ENCODE measurements around the gene CELF5. TPM values are rescaled to one million over a fixed set of nuclear protein-coding genes. Genes with fewer than 3 reads are reported as not detected.
"Not testable (repeated sequence)": the region's sequence is repeated elsewhere in the genome, so short reads cannot be mapped to it uniquely, and the experiment has no call there.

Gene CELF5
- total RNA-seq, 2 donors from 2014 or later: 2.6 to 3.5 TPM

- Histone ChIP-seq H3K9me3 (ENCODE audit: control insufficient read depth, low read length) (no peaks in the 10 kb centered on the region), H3K27ac (ENCODE audit: low read depth, low read length) (no peak overlapping the region), H3K27me3 (ENCODE audit: control insufficient read depth, insufficient read depth, low read length, poor library complexity, severe bottlenecking) (no peaks in the 10 kb centered on the region), H3K4me3 (ENCODE audit: low read length) (no peak overlapping the region), H3K36me3 (ENCODE audit: control insufficient read depth, insufficient read depth, low read length) (no peaks in the 10 kb centered on the region), H3K4me1 (ENCODE audit: control insufficient read depth, insufficient read depth, low read length) (no peaks in the 10 kb centered on the region), H3K9ac (ENCODE audit: extremely low read depth, low read length, poor library complexity, severe bottlenecking) (no peak overlapping the region)
- H3K27ac Mint-ChIP-seq: no peak overlapping the region
- no peak overlapping the region for H3K4me3 Mint-ChIP-seq
- H3K36me3 Mint-ChIP-seq (ENCODE audit: low read depth): no peaks in the 10 kb centered on the region
- H3K9me3 Mint-ChIP-seq: no peaks in the 10 kb centered on the region
- TF ChIP-seq CTCF (conservative IDR thresholded peaks at IDR 0.05): no peak
- WGBS, 2 experiments (ENCODE audit: insufficient coverage in 1 of 2, insufficient read length in 1 of 2): 66 to 78% methylated on average over 6 to 23 of the region's 23 CpGs
- DNase-seq: no peak
- H3K4me1 Mint-ChIP-seq: no peaks in the 10 kb centered on the region
- H3K27me3 Mint-ChIP-seq (ENCODE audit: insufficient read depth): peaks cover 12% of the 10 kb centered on the region
Observed at GRCh38 chr19:3289971-3290569, 65.6 kb downstream of the CELF5 start.

- not testable (repeated sequence) for DNase-seq; H3K36me3 Mint-ChIP-seq (ENCODE audit: low read depth); H3K9me3 ChIP-seq (ENCODE audit: control insufficient read depth, low read length); H3K36me3 ChIP-seq (ENCODE audit: control insufficient read depth, insufficient read depth, low read length); H3K27me3 ChIP-seq (ENCODE audit: control insufficient read depth, insufficient read depth, low read length, poor library complexity, severe bottlenecking); H3K4me3 ChIP-seq (ENCODE audit: low read length); H3K9me3 Mint-ChIP-seq; H3K27ac Mint-ChIP-seq; H3K4me3 Mint-ChIP-seq; H3K4me1 Mint-ChIP-seq; H3K9ac ChIP-seq (ENCODE audit: extremely low read depth, low read length, poor library complexity, severe bottlenecking); H3K4me1 ChIP-seq (ENCODE audit: control insufficient read depth, insufficient read depth, low read length); H3K27ac ChIP-seq (ENCODE audit: low read depth, low read length)
- 85 to 92% methylated on average over 6 of the region's 6 CpGs for WGBS, 2 experiments (ENCODE audit: insufficient coverage in 1 of 2, insufficient read length in 1 of 2)
- H3K27me3 Mint-ChIP-seq (ENCODE audit: insufficient read depth): peaks cover 12% of the 10 kb centered on the region
Observed at GRCh38 chr19:3290858-3291257, 66.4 kb downstream of the CELF5 start.

GRCh38 chr19:3291644-3292043 is 67.2 kb downstream of the CELF5 start:
- no peak for DNase-seq
- no peaks in the 10 kb centered on the region for H3K4me1 Mint-ChIP-seq
- no peak overlapping the region for H3K4me3 Mint-ChIP-seq
- H3K27me3 ChIP-seq (ENCODE audit: control insufficient read depth, insufficient read depth, low read length, poor library complexity, severe bottlenecking): no peaks in the 10 kb centered on the region
- no peak overlapping the region for H3K27ac Mint-ChIP-seq
- 80 to 86% methylated on average over 3 to 5 of the region's 5 CpGs for WGBS, 2 experiments (ENCODE audit: insufficient coverage in 1 of 2, insufficient read length in 1 of 2)
- H3K9ac ChIP-seq (ENCODE audit: extremely low read depth, low read length, poor library complexity, severe bottlenecking): no peak overlapping the region
- H3K9me3 Mint-ChIP-seq: no peaks in the 10 kb centered on the region
- H3K4me1 ChIP-seq (ENCODE audit: control insufficient read depth, insufficient read depth, low read length): no peaks in the 10 kb centered on the region
- no peaks in the 10 kb centered on the region for H3K36me3 ChIP-seq (ENCODE audit: control insufficient read depth, insufficient read depth, low read length)
- TF ChIP-seq CTCF (conservative IDR thresholded peaks at IDR 0.05): no peak
- no peak overlapping the region for H3K4me3 ChIP-seq (ENCODE audit: low read length)
- H3K9me3 ChIP-seq (ENCODE audit: control insufficient read depth, low read length): no peaks in the 10 kb centered on the region
- H3K27ac ChIP-seq (ENCODE audit: low read depth, low read length): no peak overlapping the region
- H3K27me3 Mint-ChIP-seq (ENCODE audit: insufficient read depth): peaks cover 7% of the 10 kb centered on the region
- H3K36me3 Mint-ChIP-seq (ENCODE audit: low read depth): no peaks in the 10 kb centered on the region

Measured in endodermal cell (in vitro differentiated cells).